ENCODE results near the gene FGF2.
"Not testable (repeated sequence)": the region's sequence is repeated elsewhere in the genome, so short reads cannot be mapped to it uniquely, and the experiment has no call there.

FGF2 gene

DNA sequence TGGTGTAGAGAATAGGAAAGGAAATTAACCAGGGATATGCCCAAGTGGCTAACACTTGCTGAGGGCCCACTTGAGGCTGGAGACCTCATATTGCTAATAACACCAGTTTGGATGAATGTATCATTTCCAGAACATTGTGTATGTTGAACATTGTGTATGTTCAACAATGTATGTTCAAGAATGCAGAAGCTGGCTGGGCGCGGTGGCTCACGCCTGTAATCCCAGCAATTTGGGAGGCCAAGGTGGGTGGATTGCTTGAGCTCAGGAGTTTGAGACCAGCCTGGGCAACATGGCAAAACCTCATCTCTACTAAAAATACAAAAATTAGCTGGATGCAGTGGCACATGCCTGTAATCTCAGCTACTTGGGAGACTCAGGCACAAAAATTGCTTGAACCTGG is 23.2 kb downstream of the FGF2 start:
- not testable (repeated sequence) for DNase-seq

DNA sequence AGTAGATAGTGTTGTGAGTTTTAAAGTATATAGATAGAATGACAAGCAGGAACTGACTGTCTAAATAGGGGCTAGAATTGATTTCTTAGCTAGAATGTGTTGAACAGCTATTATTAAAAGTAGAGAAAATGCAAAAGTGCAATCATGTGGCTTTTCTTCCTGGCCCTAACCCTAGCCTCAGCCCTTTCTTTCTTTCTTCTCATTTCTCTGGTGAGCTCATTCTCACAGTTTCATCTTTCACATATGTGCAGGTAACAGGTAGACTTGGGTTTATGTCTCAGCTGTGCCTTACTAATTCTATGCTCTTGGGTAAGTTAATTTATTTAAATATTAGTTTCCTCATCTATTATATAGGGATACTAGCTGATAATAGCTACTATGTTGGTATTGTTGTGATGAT is 24.9 kb downstream of the FGF2 start:
- DNase-seq, result no peak

DNA sequence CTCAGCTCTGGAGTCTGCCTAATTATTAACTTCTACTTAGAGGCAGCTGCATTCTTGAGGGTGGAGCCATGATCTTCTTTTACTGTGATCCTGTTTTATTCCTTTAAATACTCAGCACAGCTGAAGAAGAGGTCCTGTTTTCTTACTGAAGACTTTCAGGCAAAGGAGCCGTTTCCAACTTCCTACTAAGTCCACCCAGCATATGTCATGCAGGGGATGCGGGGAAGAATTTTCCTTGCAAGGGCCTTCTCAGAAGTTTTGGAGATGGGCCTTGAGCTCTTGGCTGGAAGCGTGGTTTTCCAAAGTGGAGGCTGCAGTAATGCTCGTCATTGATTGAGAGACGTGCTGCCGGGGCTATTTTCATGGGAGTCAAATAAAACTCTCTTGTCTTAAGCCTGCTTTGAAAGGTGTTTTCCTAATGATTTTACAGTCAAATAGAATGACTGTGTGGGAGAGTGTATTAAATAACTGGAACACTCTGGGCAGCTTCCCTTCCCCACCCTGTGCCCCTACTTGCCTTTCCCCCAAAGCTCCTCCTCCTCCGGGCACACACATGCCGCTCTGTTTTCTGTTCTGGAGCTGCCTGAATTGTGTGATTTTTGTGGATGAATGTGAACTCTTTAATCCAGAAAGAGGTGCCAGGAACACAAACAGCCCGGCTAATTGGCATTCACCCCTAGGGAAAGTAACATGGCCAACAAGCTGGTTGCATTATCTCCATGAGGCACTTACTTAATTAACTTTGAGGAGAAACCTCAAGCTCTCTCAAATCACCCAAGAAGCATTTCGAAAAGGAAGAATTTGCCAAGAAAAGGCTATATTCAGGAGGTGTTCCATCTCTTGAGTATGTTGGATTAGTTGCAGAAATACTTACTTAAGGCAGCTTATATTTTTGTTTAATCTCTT is 28.1 kb downstream of the FGF2 start:
- DNase-seq, result no peak

DNA sequence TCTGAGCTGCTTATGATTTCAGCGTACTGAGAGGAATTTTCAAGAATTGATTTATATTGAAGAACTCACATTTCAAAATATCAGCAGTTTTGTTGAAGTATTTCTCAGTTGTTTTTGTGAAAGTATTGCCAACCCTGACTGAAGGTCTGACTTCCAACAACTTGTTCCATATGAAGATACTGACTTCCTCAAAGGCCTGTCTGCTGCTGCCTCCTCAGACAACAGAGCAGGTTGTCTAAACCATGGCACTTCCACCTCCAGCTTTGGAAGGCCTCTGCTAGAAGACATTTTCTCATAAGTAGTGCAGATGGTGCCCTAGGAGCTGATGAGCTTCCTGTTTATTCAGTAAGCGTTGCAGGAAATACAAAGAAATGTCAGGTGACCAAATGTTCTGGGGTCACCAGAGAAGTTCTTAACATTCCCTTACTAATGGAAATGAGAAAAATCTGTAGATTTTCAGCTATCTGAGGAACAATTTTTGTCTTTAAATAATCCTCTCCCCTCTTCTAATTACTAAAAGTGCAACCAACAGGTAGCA is 28.8 kb downstream of the FGF2 start:
- no peak for DNase-seq

DNA sequence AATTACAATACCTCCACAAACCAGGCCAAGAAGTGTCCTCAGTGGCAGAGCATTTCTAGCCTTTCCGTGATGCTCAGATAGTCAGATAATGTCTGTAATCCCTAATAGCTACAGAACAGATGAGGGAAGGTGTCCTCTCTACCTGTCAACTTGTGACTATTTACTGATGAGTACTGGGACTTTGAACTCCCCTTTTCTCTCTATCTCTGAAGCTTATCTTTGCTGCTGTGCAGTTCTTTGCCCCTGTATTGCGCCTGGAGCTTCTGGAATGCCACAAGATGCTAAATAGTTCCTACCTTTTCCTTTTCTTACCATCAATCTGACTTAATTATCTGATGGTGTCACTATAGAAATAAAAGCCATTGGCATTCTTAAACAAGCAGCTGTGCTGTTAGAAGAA is 30.5 kb downstream of the FGF2 start:
- DNase-seq, result no peak

DNA sequence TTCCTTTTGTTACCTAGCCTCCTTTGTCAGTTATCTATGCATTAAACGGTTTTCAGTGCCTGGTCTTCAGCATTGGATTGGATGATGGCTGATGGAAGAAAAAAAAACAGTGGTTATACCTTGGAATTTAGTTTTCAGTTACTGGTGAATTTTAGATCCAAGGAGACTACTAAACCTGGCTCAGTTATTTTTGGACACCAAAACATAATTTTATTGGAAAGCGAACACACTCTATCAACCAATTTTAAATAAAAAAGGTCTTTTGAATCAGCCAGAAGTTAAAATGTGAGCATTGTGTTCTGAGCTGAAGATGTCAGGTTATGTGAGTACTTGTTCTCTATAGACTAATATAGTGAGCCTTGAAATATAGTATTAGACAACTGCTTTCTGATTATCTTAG is 32.1 kb downstream of the FGF2 start:
- DNase-seq, result no peak

DNA sequence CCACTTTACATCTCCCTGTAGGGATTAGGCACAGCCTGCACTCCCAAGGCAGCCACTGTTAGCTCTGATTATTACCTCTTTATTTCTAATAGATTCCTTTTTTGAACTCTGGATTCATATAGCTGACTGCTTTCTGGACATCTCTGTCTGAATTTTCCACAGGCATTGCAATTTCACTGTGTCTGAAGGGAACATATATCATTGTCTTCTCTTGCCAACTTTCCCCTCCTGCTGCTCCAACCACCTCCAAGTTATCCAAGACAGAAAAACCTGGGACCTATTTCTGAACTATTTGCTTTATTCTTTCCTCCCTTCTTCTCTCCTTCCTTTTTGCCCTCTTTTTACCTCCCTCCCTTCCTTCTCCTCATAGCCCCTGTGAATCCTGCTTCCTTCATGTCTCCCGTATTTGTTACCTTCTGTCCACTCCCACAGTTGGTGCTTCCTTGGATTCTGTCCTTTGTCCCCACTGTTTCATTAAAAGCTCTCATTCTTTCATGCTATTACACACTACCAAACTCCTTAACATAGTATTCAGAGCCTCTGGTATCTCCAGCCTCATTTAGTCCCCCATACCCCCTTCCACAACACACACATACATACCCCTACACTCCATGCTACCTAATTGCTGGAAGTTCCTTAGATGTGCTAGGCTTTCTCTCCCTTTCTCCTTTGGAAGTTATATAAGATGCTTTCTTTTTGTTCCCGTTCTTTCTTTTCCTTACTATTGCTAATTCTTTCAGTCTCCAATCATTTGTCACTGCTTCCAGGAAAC is 34.7 kb downstream of the FGF2 start:
- DNase-seq, result no peak

DNA sequence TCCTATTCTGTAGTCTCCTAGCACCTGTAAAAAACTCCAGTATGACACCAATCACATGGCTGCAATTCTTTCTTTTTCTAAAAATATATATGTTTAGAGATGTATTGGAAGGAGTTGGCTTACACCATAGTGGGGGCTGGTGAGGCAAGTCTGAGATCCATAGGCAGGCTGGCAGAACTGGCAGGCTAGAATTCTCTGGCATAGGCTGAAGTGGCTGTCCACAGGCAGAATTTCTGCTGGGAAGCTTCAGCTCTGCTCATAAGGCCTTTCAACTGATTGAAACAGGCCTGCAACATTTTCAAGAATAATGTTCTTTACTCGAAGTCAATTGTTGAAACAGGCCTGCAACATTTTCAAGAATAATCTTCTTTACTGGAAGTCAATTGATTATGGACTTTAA is 37.0 kb downstream of the FGF2 start:
- no peak for DNase-seq

DNA sequence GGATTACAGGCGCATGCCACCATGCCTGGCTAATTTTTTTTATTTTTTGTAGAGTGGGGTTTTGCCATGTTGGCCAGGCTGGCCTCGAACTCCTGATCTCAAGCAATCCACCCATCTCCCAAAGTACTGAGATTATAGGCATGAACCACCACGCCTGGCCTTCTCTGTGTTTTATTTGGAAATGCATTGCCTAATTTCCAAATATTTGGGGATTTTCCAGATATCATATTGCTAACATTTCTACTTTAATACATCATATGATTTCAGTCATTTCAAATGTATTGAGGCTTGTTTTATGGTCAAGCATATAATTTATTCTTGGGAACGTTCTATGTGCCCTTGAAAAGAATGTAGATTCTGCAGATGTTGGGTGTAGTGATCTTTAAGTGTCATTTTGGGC is 38.8 kb downstream of the FGF2 start:
- no peak for DNase-seq

DNA sequence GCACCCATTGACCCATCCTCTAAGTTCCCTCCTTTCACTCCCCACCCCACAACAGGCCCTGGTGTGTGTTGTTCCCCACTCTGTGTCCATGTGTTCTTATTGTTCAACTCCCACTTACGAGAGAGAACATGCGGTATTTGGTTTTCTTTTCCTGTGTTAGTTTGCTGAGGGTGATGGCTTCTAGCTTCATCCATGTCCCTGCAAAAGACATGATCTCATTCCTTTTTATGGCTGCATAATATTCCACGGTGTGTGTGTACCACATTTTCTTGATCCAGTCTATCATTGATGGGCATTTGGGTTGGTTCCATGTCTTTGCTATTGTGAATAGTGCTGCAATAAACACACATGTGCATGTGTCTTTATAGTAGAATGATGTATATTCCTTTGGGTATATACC is 41.6 kb downstream of the FGF2 start:
- DNase-seq, result not testable (repeated sequence)

DNA sequence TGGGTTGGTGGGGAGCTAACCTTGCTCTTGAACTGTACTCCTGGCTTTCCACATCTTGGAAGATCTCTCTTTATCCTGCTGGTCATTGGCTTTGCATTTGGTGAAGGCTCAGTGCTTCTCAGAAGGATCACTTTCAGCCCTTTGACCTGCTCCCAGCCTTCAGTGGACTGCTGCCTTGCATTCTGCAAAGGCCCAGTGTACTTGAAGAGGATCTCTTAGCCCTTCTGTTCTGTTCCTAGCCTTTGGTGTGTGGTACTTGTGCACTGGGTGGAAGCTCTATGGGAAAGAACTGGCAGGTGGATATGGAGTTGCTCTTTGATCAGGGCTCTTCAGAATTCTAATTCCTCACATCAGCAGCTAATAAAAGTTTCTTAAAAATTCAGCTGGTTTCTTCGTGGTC is 46.5 kb downstream of the FGF2 start:
- no peak for DNase-seq

DNA sequence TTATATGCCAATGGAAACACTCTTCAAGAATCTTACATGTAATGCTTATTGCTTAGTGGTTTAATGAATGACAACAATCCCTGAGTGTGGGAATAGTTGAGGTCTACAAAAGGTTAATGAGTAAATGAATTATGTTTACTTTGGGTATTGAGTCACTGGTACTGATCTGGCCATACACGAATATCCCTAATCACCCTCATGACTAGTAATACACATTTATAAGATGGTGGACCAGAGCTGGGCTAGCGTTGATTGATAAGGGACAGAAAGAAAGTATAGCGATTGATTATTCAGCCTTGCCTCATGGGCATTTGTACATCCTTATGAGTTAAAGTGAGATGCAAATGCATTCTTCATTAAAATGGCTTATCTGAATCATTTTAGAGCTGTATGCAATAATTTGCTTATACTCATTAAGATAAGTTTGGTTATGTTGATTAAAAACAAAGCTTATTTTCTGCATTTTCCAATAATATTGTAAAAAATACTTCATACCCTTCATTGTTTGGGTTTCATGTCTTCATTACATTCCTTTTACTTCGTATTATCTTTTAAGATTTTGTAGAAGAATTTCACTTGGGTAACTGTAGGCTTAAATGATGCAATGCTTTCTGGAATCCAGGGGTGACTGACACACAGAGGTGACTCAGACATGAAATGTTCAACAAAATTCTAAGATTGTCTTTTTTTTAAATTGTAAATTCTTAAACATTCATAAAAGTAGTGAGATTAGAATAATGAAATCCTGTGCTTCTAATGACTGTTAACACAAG is 47.4 kb downstream of the FGF2 start:
- DNase-seq, result no peak

DNA sequence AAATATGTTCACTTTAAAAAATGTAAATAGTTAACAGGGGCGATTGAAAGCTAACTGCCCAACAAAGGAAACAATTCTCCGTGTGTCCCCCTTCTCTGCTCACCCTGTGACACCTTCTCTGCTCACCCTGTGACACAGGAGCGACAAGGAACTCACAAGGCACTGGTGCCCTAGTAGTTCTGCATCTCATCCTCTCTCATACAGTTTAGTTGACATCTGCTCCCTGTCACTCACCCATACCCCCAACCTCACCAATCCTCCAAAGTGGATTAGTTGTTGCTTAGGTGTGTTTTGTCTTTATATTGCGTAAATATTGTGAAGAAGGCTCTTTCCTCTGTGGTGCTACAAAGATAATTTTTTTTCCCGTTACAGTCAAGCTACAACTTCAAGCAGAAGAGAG is 49.3 kb downstream of the FGF2 start:
- DNase-seq, result no peak

DNA sequence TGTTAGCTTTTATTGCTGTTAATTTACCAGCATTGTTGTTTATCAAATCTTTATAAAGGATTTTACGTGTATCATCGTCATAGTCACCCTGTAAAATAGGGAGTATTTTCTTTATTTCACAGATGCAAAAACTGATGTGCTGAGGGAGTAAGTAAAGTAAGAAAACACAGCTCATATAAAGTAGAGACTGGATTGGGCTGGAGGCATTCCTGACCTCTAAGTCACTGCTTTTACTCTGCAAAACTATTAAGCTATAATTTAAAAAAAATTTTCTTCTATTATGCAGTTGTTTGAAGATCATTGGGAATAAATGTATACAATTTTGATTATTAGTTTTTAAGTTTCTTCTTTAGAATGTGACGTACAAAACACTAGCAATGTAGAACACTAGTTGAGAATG is 49.8 kb downstream of the FGF2 start:
- DNase-seq, result no peak

DNA sequence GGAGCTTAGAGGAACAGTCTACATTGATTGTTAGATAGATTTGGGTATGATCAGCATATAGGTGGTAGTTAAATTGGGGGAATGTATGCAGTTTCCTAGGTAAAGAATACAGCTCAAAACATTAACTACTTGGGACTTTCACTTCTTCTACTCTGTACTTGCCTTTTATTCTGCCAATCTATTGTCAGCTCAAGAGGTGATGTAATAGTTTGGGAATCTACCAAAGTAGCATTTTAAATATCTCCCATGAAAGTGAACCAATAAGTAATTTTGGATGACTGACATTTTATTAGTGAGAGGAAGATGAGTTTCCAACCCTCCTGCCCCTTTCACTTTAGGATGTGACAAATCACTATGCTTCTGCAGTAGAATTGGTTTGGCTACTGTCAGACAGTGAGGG is 52.4 kb downstream of the FGF2 start:
- DNase-seq, result no peak

DNA sequence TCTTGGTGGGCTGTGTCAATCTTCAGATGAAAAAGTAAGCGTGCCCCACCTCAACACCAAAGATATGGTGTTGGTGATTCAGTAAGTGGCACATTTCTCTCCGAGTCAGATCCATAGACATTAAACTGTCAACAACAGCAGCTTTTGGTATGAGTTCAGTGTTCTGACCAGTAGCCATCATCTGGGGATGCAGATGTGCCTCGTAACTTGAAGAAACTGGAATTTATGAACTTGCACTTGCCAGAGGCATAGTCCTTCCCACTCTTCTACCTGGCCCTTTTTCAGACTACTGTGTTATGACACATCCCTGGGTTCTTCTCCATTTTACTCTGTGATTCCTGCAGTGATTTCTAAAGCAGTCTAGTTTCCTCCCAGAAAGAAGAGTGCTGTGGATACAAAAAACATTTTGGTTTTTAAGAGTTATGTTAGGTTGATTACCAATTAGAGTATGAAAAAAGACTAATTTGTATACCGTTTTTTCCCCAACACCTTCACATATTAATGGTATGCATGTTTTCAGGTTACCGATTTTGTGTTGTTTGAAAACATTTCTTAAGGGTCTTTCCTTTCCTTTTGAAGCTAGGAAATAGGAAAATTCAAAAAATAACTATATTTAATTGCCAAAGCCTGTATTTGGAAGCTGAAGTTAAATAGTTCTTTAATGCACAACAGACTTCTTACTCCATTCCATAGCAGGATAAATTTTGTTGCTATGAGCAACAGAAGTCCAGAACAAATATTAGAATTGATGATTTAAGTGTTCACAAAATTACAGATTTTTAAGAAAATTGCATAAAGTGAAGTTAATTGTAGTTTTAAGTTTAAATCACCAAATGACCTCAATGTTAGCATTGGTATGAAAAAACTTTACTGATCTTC is 56.5 kb downstream of the FGF2 start:
- no peak for DNase-seq

DNA sequence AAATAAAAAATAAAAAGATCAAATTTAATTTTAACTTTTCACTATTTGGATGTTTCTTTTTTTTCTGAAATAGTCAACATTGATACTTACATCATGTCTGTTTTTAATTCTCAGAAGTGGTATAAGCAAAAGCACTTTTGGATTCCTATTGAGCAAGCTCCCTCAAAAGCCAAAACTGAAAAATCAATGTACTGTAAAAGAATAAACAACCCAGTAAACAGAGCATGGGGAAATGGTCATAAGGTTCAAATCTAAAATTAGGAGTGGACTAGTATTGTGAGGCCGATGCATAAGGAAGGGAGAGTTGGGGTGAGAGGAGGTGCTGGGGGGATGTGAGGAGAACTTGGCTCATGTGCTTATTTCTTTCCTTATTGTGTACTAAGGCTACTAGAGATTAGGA is 57.9 kb downstream of the FGF2 start:
- DNase-seq, result no peak

DNA sequence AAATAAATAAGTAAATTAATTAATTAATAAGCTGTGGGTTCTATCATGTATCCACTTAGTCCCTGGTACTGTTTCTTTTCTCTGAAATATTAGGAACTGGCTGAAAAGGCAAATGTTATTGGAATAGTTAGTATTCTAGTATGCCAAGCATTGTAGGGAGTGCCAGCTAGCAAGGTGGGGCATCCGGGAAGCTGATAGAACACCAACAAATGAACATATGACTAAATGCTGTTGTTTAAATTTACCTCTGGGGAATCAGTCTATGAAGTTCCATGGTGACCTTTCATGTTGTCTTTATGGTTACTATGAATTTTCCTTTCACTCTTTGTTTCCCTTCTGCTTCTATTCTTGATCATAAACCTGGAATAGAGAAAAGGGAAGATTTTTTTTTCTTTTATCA is 63.1 kb downstream of the FGF2 start:
- DNase-seq, result no peak

DNA sequence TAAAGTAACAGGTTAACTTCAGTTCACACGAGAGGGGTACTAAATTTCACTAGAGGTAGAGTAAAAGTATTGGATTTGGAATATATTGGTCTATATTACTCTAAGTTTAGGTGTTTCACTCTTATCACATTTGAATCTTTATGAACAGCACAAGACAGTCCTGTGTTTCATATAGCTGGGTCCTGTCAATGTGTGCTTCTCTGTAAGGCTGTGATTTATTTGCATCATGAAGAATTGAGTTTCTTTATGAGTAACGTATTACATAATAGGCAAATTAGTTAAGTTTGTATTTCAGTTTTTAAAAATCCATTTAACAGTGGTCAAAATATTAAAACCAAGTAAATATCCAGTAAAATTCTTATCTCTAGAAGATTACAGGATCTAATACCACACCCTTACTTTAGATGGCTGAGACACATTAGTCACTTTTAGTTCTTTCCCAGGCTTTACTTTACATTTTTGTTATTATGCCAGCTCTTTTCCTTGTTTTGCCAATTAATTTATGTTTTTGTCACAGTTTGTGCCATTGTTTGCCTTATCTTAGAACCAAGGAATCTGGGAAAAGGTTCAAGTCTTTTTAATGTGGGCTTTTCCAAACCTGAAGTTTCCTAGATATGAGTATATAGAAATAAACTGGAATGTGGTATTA is 63.6 kb downstream of the FGF2 start:
- DNase-seq, result no peak

DNA sequence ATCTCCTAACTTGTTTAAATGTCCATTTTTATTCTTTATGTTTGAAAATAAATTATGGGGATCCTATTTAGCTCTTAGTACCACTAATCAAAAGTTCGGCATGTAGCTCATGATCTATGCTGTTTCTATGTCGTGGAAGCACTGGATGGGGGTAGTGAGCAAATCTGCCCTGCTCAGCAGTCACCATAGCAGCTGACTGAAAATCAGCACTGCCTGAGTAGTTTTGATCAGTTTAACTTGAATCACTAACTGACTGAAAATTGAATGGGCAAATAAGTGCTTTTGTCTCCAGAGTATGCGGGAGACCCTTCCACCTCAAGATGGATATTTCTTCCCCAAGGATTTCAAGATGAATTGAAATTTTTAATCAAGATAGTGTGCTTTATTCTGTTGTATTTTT is 68.2 kb downstream of the FGF2 start:
- DNase-seq, result no peak

DNA sequence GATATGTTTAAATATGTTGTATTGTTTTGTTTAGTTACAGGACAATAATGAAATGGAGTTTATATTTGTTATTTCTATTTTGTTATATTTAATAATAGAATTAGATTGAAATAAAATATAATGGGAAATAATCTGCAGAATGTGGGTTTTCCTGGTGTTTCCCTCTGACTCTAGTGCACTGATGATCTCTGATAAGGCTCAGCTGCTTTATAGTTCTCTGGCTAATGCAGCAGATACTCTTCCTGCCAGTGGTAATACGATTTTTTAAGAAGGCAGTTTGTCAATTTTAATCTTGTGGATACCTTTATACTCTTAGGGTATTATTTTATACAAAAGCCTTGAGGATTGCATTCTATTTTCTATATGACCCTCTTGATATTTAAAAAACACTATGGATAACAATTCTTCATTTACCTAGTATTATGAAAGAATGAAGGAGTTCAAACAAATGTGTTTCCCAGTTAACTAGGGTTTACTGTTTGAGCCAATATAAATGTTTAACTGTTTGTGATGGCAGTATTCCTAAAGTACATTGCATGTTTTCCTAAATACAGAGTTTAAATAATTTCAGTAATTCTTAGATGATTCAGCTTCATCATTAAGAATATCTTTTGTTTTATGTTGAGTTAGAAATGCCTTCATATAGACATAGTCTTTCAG is 68.8 kb downstream of the FGF2 start:
- DNase-seq, result no peak

Data from NCI-H1694 treated with DMSO at 0.1 percent for 48 hours (cell line).